HepG2 (cell line): ENCODE results near the gene ZBTB2. TPM values are rescaled to one million over a fixed set of nuclear protein-coding genes. Genes with fewer than 3 reads are reported as not detected.

Experiments
- ARHGAP35 ChIP-seq: sonication (generic); formaldehyde crosslinking; IDR thresholded peaks from 2 replicates; pipeline ENCODE4 v1.9.0; 2022; ENCODE audit warnings: mild to moderate bottlenecking, inconsistent platforms, moderate library complexity, missing genetic modification reagents, borderline replicate concordance
- ATF7-NPFF ChIP-seq: sonication (generic); formaldehyde crosslinking; IDR thresholded peaks from 2 replicates; pipeline ENCODE4 v1.8.1; 2023; ENCODE audit warnings: mild to moderate bottlenecking, low read depth, missing genetic modification reagents, moderate library complexity
- BRF2 ChIP-seq: sonication (generic); formaldehyde crosslinking; IDR thresholded peaks from 2 replicates; pipeline ENCODE4 v1.8.1; 2022; ENCODE audit warnings: mild to moderate bottlenecking, missing genetic modification reagents
- CENPBD1 ChIP-seq: sonication (generic); formaldehyde crosslinking; IDR thresholded peaks from 2 replicates; pipeline ENCODE4 v1.8.0; 2022; ENCODE audit warnings: missing genetic modification reagents, low read depth, mild to moderate bottlenecking, borderline replicate concordance
- CERS6 ChIP-seq: sonication (generic); formaldehyde crosslinking; IDR thresholded peaks from 2 replicates; pipeline ENCODE4 v1.5.0; 2020; ENCODE audit warnings: missing genetic modification reagents
- CREB1 ChIP-seq, 2 experiments: fragments of 450-650 bp in 1 of 2; IDR thresholded peaks; 2 replicates each; pipeline ENCODE4 v1.6.1; 2016 to 2017; ENCODE audit warnings: control low read depth in 1 of 2, mild to moderate bottlenecking in 1 of 2, missing compliant biosample characterization in 1 of 2, missing genetic modification characterization in 1 of 2
- JUN ChIP-seq: sonication (generic); formaldehyde crosslinking; IDR thresholded peaks from 2 replicates; pipeline ENCODE4 v1.4.0; 2020; ENCODE audit warnings: mild to moderate bottlenecking, missing genetic modification reagents
- KDM5A ChIP-seq: fragments of 200-600 bp; sonication (generic); IDR thresholded peaks from 2 replicates; pipeline ENCODE4 v1.7.0; 2018; ENCODE audit warnings: antibody characterized with exemption, mild to moderate bottlenecking, low read length, borderline replicate concordance
- PRDM15 ChIP-seq: sonication (generic); formaldehyde crosslinking; IDR thresholded peaks from 2 replicates; pipeline ENCODE4 v1.4.0; 2020; ENCODE audit warnings: missing genetic modification reagents
- RERE ChIP-seq: IDR thresholded peaks from 2 replicates; pipeline ENCODE4 v1.6.1; 2016; ENCODE audit warnings: low read depth, missing genetic modification reagents, missing compliant biosample characterization
- ZFP37 ChIP-seq: sonication (generic); formaldehyde crosslinking; IDR thresholded peaks from 2 replicates; pipeline ENCODE4 v1.4.0; 2020; ENCODE audit warnings: missing genetic modification reagents, borderline replicate concordance
- ZFX ChIP-seq: sonication (generic); formaldehyde crosslinking; IDR thresholded peaks from 2 replicates; pipeline ENCODE4 v1.4.0; 2020; ENCODE audit warnings: mild to moderate bottlenecking, low read depth, missing genetic modification reagents, moderate library complexity
- ZNF343 ChIP-seq: sonication (generic); formaldehyde crosslinking; IDR thresholded peaks from 2 replicates; pipeline ENCODE4 v1.4.0; 2020; ENCODE audit warnings: mild to moderate bottlenecking, missing genetic modification reagents
- ZNF549 ChIP-seq: sonication (generic); formaldehyde crosslinking; IDR thresholded peaks from 2 replicates; pipeline ENCODE4 v1.5.0; 2020; ENCODE audit warnings: missing genetic modification reagents
- ZNF598 ChIP-seq: sonication (generic); formaldehyde crosslinking; IDR thresholded peaks from 2 replicates; pipeline ENCODE4 v1.5.1; 2020; ENCODE audit warnings: mild to moderate bottlenecking, missing genetic modification reagents, borderline replicate concordance
- polyA plus RNA-seq, 8 experiments: library from polyadenylated mRNA; depleted of rRNA in 3 of 8; stranded (reverse) in 7 of 8; unstranded in 1 of 8; fragments of >200 nt; fragmentation: Illumina TruSeq in 4 of 8; extraction: Trizol in 4 of 8; gene quantifications; 2 replicates each; pipeline versions ENCODE4 v1.2.1 to v1.2.3, GENCODE V29; 2011 to 2016; ENCODE audit warnings: low read depth in 4 of 8, missing spikeins in 1 of 8, mixed read lengths in 1 of 8; ENCODE audit not compliant: insufficient read depth in 1 of 8
- total RNA-seq, 5 experiments: library from RNA; depleted of rRNA; stranded (reverse); fragments of >200 nt; fragmentation: Illumina TruSeq; extraction: Trizol; gene quantifications; 2 replicates each; pipeline ENCODE4 v1.2.3, GENCODE V29; 2016; ENCODE audit warnings: low read depth in 1 of 5

The ZBTB2 gene
- total and polyA plus RNA-seq, 2 of the 13 experiments (the other 11 are each of a cell fraction or from before 2014, with no cell fraction given) = 15.4 to 22.8 TPM

- TF ChIP-seq RERE (CRISPR knock-in tag) (no peak), JUN (CRISPR knock-in tag) (no peak), ATF7-NPFF (CRISPR knock-in tag) (no peak), ZFP37 (no peak), BRF2 (no peak), KDM5A (no peak; the same call in 1 of the 2 replicates), PRDM15 (CRISPR knock-in tag) (0 out of 2 replicates have a peak, but pooled peaks have one; percentile 27), ZNF598 (CRISPR knock-in tag) (no peak; the same call in 1 of the 2 replicates), ZFX (0 out of 2 replicates have a peak, but pooled peaks have one; percentile 21), CENPBD1 (CRISPR knock-in tag) (no peak), ZNF343 (CRISPR knock-in tag) (no peak), ZNF549 (no peak), ARHGAP35 (CRISPR knock-in tag) (no peak), CERS6 (CRISPR knock-in tag) (no peak), CREB1 (IDR thresholded peaks at IDR 0.05) (no peak), CREB1 (CRISPR knock-in tag; IDR thresholded peaks at IDR 0.05) (no peak)
These were observed 66.0 kb downstream of the ZBTB2 start (continued) for GRCh38 chr6:151325075-151326050.
